Esophagus muscularis mucosa (tissue), 3 donors: ENCODE results near the gene NFAM1.

Source experiments
- POLR2AphosphoS5 ChIP-seq, 2 donors: sonication (generic); formaldehyde crosslinking; IDR thresholded peaks; one replicate each; pipeline ENCODE4 v1.6.1; 2017; ENCODE audit warnings: antibody characterized with exemption in 2 of 2
- TF ChIP-seq, protein P1 (sequence below), 3 experiments: fragments of 200-600 bp in 2 of 3; fragments of 450-650 bp in 1 of 3; sonication (generic) in 2 of 3; IDR thresholded peaks; one replicate each; pipeline ENCODE4 v1.5.1; 2017 to 2019; ENCODE audit warnings: antibody characterized with exemption in 3 of 3, mild to moderate bottlenecking in 2 of 3, moderate library complexity in 1 of 3

DNA sequence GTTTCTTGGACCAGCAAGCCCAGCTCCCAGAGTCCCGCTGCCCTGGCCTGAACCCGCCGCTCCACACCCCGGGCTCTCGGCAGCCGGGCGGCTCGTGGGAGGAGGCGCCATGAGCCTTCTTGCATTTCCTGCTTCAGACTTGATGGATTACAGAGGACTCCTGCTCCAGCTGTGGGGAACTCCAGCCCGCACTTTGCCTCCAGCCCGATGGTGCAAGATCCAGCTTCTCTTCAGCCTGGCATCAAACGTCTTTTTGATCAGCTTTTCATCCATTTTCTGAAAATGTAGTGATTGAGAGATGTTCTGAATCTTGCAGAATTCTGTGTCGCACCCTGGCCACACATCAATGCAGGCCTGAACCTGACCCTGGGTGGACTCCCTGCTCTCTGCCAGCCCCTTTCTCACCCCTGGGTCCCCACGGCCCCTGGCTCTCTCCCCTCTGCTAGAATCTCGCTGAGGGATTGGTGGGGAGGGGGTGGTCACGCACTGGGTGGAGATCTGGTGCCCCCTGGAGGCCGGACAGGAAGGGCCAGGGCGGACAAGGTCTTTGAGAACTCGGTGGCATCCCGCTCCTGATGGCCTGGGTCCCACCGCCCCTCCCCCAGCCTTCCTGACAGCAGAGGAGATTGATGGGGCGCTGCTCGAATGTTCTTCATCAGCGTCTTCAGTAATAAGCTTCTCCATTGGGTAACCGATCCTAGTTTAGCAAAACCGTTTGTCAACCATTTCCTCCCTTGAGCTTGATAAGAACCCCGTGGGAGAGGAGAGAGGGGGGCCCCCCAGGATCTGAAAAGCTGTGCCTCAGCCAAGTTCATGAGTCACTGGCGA, 12.1 kb upstream of the NFAM1 start:
- TF ChIP-seq POLR2AphosphoS5 (IDR thresholded peaks at IDR 0.05), result peak in 1 of 2 donors; percentile 69
- TF ChIP-seq, protein P1, sequence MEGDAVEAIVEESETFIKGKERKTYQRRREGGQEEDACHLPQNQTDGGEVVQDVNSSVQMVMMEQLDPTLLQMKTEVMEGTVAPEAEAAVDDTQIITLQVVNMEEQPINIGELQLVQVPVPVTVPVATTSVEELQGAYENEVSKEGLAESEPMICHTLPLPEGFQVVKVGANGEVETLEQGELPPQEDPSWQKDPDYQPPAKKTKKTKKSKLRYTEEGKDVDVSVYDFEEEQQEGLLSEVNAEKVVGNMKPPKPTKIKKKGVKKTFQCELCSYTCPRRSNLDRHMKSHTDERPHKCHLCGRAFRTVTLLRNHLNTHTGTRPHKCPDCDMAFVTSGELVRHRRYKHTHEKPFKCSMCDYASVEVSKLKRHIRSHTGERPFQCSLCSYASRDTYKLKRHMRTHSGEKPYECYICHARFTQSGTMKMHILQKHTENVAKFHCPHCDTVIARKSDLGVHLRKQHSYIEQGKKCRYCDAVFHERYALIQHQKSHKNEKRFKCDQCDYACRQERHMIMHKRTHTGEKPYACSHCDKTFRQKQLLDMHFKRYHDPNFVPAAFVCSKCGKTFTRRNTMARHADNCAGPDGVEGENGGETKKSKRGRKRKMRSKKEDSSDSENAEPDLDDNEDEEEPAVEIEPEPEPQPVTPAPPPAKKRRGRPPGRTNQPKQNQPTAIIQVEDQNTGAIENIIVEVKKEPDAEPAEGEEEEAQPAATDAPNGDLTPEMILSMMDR (IDR thresholded peaks at IDR 0.05), result peak; percentile 49 to 70 (median 52)
